ENCODE measurements around the gene GCFC2.
"Not testable (repeated sequence)": the region's sequence is repeated elsewhere in the genome, so short reads cannot be mapped to it uniquely, and the experiment has no call there.

GCFC2 gene

DNA sequence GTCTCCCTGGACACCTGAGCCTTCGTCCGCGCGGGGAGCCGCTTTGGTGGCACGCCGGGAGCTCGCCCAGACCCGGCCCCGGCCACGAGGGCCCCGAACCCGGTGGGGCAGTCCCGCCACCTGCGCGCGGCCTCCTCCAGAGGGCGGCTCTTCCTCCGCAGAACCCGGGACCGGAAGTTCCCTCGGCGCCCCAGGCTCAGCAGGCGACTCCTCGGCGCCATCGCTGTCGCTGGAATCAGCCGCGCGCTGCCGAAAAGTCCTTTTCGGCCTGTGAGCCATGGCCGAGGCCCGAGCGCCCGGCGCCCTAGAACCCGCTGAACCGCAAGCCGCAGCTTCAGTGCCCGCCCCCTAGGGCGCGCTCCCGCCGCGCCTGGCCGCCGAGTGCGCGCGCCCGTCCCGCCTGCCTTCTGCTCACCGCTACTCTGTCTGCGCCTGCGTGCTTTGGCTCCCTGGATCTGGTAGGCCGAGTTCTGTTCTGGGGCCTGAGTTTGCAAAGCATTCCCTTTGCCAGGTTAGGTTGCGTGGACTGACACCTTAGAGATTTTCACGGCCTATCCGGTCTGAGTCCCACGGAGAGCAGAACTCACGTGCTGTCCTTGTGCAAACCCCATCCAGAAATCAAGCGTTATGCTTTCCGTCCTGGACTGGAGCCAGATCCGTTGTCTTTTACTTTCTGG is at the start of gene GCFC2:
Gene GCFC2, minus strand, starts transcription at position 339 of the 677 bp plus-strand sequence. Its CDS starts 60 bp downstream, at position 279.
- peak; percentile 79 for DNase-seq (ENCODE audit: low read depth)

GRCh38 chr2:75752828-75753227 is 42.1 kb upstream of the GCFC2 start:
- DNase-seq (ENCODE audit: low read depth) = no peak

DNA sequence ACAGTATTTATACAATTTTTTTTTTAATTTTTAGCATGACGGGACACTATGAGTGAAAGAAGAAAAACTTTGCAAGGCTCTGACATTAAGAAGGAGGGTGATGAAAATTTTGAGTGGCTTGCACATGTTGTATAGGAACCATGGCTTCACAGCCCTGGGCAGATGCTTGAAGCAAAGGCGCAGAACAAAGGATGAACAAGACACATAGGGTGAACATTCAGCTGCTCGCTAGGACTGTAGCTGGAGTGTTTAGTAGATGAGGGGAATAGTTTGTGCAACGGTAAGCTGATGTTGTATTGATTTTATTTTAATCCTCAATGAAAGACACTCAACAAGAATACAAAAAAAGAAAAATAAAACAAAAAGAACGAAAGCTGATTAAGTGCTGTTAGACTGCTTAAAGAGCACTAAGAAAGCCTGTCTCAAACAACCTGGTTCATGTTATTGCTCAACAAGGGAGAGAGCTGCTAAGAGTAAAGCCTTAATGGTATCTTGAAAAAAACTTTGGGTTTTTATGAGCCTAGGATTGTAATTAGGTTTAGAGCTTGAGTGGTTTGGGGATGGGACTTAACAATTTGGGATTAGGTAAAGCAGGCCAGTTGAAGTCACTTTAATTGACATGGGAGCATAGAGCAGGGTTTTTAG is 41.2 kb upstream of the GCFC2 start:
- DNase-seq (ENCODE audit: low read depth) = no peak

DNA sequence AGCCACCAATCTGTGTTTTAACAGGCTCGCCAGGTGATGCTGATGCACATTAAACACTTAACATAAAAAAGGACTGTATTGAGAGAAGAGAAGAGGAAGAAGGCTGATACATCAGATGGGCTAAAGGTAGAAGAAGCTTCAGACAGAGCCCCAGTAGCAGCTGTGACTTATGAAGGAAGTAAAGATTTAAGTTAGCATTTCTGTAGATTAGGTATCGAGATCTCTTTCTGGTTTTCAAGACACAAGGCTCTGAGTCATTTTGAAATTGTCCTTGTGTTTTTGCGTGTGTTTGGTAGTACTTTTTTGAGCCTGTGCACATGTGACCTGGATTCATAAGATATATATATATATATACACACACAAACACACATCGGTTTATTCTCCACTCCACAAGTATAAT is 40.6 kb upstream of the GCFC2 start:
- no peak for DNase-seq (ENCODE audit: low read depth)

GRCh38 chr2:75737961-75738360 is 27.2 kb upstream of the GCFC2 start:
- no peak for DNase-seq (ENCODE audit: low read depth)

GRCh38 chr2:75736276-75736675 is 25.6 kb upstream of the GCFC2 start:
- no peak for DNase-seq (ENCODE audit: low read depth)

- DNase-seq (ENCODE audit: low read depth) = no peak
Measured at GRCh38 chr2:75729861-75730260, 19.1 kb upstream of the GCFC2 start.

DNA sequence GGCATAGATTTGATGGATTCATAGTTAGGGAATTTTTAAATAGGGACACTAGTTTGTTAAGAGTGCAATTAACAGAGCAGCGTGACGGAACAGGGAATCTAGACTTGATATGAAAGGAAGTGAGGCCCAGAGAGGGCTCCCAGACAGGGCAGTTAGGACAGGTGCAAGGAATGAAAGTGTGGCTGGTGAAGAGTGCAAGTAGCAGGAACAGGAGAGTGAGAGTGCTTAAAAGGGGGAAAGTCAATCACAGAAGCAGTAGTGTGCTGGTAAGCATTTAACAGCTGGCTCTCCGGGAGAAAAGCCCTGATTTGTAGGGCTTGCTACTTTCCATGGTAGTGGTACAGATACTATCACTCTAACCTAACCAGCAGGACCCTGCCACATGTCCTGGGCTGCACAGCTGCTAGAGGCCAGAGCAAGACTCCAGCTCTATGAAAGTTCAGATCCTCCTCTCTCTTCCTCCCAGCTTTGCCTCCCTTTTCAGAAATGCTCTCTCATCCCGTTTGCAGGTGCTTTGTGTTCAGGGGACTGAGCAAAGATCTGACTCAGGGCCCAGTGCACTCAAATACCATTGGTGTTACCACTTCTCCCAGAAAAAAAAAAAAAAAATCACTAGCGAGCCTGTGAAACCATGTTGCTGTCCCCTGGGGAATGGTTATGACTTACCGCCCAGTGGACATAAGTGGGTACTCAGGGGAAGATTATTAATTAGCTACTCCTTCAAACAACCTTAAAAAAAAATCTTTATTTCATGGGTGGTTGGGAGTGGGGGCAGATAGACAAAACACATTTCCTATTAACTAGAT is 18.1 kb upstream of the GCFC2 start:
- no peak for DNase-seq (ENCODE audit: low read depth)

DNA sequence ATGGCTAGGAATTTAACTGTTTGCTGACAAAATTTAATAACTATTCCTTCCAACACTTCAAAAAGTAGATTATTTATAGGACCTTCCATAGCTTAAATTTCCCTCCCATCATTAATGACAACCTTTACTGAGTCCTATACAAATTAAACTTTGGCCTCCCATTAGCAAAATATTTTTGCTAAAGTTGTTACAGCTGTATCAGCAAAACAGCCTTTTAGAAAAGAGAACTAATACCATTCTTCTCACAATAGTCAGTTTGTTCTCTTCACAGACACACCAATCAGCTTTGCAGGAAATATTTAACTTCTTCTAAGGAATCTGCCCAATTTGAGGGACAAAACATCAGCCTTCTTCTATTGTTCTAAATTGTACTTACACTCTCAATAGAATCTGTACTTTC is 12.0 kb upstream of the GCFC2 start:
- DNase-seq (ENCODE audit: low read depth) = no peak

DNA sequence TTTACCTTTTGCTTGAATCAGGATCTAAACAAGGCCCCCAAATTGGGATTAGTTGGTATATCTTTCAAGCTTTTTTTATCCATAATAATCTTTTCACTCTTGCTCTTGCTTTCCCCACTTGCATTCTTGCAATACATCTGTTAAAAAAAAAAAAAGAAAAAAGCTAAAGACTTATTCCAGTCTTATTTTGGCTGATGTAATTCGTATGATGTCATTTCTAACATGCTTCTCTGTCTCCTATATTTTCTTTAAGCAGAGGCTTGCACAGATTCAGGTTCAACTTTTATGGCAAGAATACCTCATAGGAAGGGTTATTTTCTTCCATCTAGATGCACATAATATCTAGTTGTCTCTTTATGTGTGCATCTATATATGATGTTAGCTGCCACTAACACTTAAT is 9.8 kb upstream of the GCFC2 start:
- no peak for DNase-seq (ENCODE audit: low read depth)

GRCh38 chr2:75719616-75720015 is 8.9 kb upstream of the GCFC2 start:
- no peak for DNase-seq (ENCODE audit: low read depth)

DNA sequence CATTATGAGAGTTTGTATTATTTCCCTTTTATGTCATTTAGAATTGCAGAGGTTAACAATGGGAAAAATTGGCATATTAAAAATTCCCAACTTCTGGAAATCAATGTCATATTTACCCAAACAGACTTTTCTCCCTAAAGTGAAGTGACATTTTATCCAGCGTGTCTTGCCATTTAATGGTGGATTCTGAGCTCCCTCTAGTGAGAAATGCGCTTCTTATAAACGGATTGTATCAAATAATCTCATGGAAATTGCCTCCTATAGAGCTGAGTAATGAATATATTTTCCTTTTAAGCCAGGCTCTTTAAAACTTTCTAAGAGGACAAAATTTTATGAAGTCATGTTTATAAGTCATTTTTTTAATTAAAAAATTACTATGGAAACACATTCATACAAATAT is 5.7 kb upstream of the GCFC2 start:
- no peak for DNase-seq (ENCODE audit: low read depth)

DNA sequence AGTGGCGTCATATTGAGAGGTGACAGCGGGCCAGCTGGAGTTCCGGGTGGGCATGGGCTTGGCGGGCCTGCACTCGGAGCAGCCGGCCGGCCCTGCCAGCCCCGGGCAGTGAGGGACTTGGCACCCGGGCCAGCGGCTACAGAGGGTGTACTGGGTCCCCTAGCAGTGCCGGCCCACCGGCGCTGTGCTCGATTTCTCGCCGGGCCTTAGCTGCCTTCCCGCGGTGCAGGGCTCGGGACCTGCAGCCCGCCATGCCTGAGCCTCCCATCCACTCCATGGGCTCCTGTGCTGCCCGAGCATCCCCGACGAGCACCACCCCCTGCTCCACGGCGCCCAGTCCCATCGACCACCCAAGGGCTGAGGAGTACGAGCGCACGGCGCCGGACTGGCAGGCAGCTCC is 875 bp upstream of the GCFC2 start:
- DNase-seq (ENCODE audit: low read depth) = not testable (repeated sequence)

DNA sequence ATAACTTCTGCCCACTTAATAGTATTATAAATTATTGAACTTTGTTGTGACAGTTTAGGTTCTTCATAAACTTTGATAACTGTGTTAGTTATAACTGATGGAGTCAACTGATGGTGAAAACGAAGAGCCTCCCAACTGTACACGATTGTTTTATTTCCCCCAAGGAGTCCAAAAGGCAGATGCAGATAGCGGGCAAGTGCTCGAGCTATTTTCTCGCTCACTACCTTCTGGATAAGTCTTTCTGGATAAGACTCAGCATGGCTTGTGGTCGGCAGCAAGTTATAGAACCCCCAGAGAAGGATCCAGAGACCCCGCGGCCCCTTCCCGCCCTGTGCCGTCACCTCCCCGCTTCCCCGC is 517 bp downstream of the GCFC2 start:
- no peak for DNase-seq (ENCODE audit: low read depth)

- no peak for DNase-seq (ENCODE audit: low read depth)
Measured at GRCh38 chr2:75709297-75709696, 1.4 kb downstream of the GCFC2 start.

DNA sequence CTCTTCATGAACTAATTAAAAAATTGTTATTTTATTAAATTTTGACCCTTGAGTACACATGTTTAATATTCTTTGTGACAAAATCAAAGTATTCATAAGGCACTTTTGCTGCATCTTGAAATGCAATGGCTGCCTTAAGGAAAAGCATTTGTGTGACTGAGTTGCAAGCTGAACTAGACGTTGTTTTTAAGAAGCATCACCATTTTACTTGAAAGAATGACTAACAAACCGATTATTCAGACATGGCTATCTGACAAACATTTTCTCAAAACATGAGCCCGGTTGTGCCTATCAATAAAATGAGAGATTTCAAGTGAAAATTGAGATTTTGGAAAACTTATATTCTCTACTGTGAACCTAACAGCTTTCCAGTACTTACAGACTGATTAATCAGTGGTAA is 2.8 kb downstream of the GCFC2 start:
- no peak for DNase-seq (ENCODE audit: low read depth)

- no peak for DNase-seq (ENCODE audit: low read depth)
Measured at GRCh38 chr2:75705921-75706320, 4.8 kb downstream of the GCFC2 start.

DNA sequence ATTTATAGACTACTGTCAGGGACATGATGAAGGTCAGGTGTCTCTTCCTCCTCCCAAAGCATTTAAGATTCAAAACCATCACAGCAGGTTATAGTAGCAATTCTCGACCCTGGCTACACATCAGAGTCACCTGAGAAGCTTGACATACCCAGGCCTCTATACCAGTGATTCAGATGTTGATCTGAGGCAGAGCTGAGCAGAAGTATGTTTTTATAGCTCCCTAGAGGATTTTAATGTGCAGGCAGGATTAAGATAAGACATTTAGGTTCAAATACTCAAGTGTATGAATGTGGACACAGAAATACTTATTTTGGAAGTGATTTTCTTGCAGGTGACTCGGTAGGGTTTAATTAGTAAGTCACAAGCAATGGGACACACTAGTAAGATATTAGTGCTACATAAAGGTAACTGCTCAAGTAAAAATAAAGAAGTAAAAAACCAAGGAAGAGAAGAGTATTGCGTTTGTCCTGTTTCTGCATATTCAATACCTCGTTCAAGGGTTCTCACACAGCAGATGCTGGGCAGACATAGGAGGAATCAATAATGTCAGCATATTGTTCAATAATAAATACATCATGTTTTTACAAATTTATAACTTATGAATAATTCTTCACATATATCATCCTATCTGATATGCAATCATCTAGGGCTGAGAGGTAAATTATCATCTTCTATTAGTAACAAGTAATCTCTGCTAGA is 7.0 kb downstream of the GCFC2 start:
- DNase-seq (ENCODE audit: low read depth) = no peak

GRCh38 chr2:75702593-75702992 is 8.1 kb downstream of the GCFC2 start:
- DNase-seq (ENCODE audit: low read depth) = no peak

- no peak for DNase-seq (ENCODE audit: low read depth)
Measured at GRCh38 chr2:75698918-75699317, 11.8 kb downstream of the GCFC2 start.

DNA sequence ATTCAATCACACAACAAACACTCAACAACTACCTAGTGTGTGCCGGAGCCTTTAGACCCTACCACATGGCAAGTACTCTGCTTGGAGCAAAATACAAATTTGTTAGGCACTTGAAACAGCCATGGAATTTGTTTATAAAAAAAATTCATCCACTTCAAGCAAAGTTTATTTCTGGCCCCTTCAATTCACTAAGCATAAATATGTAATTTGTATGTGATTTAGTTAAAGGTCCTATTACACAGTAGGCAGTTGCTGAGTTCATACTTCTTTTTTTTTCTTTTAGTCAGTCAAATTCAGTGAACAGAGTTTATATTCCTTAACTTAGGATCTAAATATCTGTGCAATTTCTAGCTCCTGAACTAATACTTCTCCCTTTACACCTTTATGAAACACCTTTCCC is 22.5 kb downstream of the GCFC2 start:
- DNase-seq (ENCODE audit: low read depth) = no peak

- not testable (repeated sequence) for DNase-seq (ENCODE audit: low read depth)
Measured at GRCh38 chr2:75683430-75683829, 27.3 kb downstream of the GCFC2 start.

DNA sequence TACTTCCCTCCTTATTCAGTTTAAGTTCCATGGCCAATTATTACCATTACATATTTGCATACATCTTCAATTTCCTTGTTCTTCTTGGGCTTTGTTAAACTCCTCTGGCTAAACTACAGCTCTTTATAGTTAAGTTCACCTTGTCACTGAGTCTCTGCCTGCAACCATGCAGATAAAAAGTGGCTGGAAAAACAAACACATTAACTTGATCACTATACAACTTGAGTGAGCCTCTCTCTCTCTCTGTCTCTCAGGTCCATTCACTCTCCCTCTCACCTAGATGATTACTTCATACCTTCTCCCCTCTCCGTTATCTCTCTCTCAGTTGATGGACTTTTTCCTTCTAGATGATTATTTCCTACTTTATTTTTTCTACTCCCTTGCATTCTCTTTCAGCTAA is 30.3 kb downstream of the GCFC2 start:
- no peak for DNase-seq (ENCODE audit: low read depth)
